Central memory CD8-positive, alpha-beta T cell (primary cell): ENCODE results near the gene FSTL4.

Source experiments
- ATAC-seq: fragments of 150-1000 bp; cut with Tn5 transposase; replicated peaks from 2 replicates; pipeline ENCODE4 v1.10.0; 2022; ENCODE audit warnings: mild to moderate bottlenecking, moderate FRiP score, moderate number of reproducible peaks; ENCODE audit not compliant: poor library complexity, severe bottlenecking; ENCODE audit errors: extremely low read depth
- DNase-seq, 2 donors: peaks; one replicate each; pipeline ENCODE4 v3.0.0; 2021; ENCODE audit warnings: low spot score in 2 of 2
- H3K27ac Mint-ChIP-seq: one replicate; pipeline ENCODE4 v1.8.0; 2022; ENCODE audit warnings: low read depth, mild to moderate bottlenecking, moderate library complexity, mixed read lengths
- H3K27me3 Mint-ChIP-seq: one replicate; pipeline ENCODE4 v1.8.0; 2022; ENCODE audit warnings: mixed read lengths
- H3K36me3 Mint-ChIP-seq: one replicate; pipeline ENCODE4 v1.8.0; 2022; ENCODE audit warnings: mild to moderate bottlenecking, moderate library complexity, mixed read lengths; ENCODE audit not compliant: insufficient read depth
- H3K4me1 Mint-ChIP-seq: one replicate; pipeline ENCODE4 v1.8.0; 2022; ENCODE audit warnings: mixed read lengths
- H3K4me3 Mint-ChIP-seq: one replicate; pipeline ENCODE4 v1.8.0; 2022; ENCODE audit warnings: mild to moderate bottlenecking, moderate library complexity, mixed read lengths
- H3K9me3 Mint-ChIP-seq: one replicate; pipeline ENCODE4 v1.8.0; 2022; ENCODE audit warnings: mixed read lengths

FSTL4 gene

DNA sequence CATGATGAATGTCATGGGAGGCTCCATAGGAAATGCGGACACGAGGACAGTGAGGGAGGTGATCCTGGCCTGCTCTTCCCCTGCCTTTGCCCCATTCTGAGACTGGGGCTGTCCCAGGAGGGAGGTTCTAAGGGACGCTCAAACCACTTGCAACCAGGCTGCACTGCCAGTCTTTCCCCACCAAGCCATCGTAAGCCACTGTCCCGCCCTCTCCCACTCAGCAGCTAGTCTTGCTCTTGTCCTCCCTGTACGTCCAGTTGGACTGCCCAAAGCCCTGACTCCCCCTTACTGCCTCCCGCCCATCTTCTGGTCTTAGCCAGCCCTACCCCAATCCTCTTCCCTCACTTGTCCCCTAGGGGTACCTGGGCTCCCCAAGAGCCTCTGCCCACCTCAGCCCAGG lies 115.7 kb downstream of the FSTL4 start:
- Mint-ChIP-seq H3K27ac (no peak overlapping the region), H3K9me3 (no peaks in the 10 kb centered on the region), H3K36me3 (no peaks in the 10 kb centered on the region), H3K4me3 (no peak overlapping the region), H3K4me1 (no peaks in the 10 kb centered on the region), H3K27me3 (peaks cover 60% of the 10 kb centered on the region)
- no peak for DNase-seq
- ATAC-seq, result no peak

GRCh38 chr5:133494923-133495246 lies 117.5 kb downstream of the FSTL4 start:
- no peak overlapping the region for H3K4me3 Mint-ChIP-seq
- H3K27me3 Mint-ChIP-seq, result peaks cover 54% of the 10 kb centered on the region
- no peaks in the 10 kb centered on the region for H3K9me3 Mint-ChIP-seq
- DNase-seq (no peak), ATAC-seq (no peak)
- H3K27ac Mint-ChIP-seq, result no peak overlapping the region
- no peaks in the 10 kb centered on the region for H3K36me3 Mint-ChIP-seq
- no peaks in the 10 kb centered on the region for H3K4me1 Mint-ChIP-seq

DNA sequence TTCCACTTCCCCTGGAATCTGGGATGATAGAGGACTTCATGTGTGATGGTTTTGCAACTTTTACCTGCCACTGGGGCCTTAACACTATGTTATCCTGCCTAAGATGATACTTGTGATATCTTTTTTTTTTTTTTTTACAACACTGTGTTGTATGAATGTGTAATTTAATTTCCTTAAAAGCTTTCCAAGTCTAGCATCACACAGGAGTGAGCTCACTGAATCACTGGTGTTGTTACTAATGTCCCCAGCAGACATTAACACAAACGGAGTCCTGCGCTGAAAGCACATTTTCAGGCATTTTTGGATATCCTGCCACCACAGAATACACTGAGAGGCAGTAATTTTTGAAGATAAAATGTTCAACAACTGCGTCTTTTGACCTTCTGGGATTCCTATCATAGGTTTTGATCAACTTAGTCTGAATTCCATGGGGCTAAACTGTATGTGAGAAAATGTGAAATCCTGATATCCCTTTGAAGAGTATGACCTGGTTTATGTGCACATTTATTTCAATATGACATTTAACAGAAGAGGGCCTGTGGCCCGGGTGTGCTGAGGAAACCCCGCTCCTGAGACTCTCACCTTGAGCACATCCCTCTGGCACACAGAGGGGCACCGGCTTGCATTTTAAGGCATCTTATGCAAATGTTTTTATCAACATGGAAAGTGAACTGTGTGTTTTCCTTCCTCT lies 118.0 kb downstream of the FSTL4 start:
- ATAC-seq, result no peak
- H3K4me1 Mint-ChIP-seq, result no peaks in the 10 kb centered on the region
- H3K4me3 Mint-ChIP-seq, result no peak overlapping the region
- no peaks in the 10 kb centered on the region for H3K9me3 Mint-ChIP-seq
- no peaks in the 10 kb centered on the region for H3K36me3 Mint-ChIP-seq
- H3K27me3 Mint-ChIP-seq, result peaks cover 49% of the 10 kb centered on the region
- DNase-seq, result no peak
- H3K27ac Mint-ChIP-seq, result no peak overlapping the region

DNA sequence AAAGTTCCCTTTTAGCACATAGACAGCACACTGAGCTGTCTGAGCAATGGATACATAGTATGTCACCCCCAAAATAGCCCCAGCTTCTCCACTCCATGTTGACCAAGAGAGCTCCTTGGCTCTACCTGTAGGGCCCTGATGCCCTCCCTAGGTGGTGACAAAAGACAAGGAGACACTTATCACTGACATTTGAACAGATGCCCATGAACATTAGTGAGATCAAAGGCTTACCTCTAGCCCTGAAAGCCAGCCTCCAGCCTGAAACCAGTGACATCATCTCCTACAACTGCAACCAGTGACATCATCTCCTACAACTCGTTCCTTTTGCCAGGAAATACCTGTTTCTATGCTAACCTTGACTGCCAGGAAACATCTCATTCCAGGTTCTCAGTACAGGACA lies 122.7 kb downstream of the FSTL4 start:
- ATAC-seq (no peak), DNase-seq (no peak)
- H3K27ac Mint-ChIP-seq, result no peak overlapping the region
- peaks cover 26% of the 10 kb centered on the region for H3K27me3 Mint-ChIP-seq
- no peak overlapping the region for H3K4me3 Mint-ChIP-seq
- H3K9me3 Mint-ChIP-seq, result no peaks in the 10 kb centered on the region
- no peaks in the 10 kb centered on the region for H3K4me1 Mint-ChIP-seq
- no peaks in the 10 kb centered on the region for H3K36me3 Mint-ChIP-seq

DNA sequence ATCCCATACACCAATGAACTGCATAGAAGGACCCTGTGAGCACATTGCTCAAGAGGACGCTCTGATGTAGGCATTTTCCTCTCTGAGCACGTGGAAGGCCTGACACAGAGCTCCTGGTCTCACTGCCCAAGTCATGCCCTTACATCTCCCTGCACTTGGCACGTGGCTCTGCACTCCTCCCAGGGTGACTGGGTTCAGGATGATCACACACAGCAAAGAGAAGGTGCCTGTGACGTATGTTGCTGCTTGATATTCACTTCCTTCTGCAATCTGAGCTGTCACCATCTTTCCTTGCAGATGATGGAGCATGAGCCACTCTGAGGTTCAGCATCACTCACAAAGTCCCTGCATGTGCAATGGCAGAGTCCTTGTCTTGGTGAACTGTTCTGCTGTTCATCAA lies 125.2 kb downstream of the FSTL4 start:
- H3K36me3 Mint-ChIP-seq, result no peaks in the 10 kb centered on the region
- H3K27ac Mint-ChIP-seq, result no peak overlapping the region

GRCh38 chr5:133485468-133485867 lies 126.9 kb downstream of the FSTL4 start:
- Mint-ChIP-seq H3K27ac (no peak overlapping the region), H3K4me1 (no peaks in the 10 kb centered on the region), H3K36me3 (no peaks in the 10 kb centered on the region), H3K9me3 (no peaks in the 10 kb centered on the region), H3K4me3 (no peak overlapping the region), H3K27me3 (peaks cover 20% of the 10 kb centered on the region)
- no peak for DNase-seq
- ATAC-seq, result no peak

More for the DNA sequence above, 125.2 kb downstream of the FSTL4 start:
- ATAC-seq (no peak), DNase-seq (no peak)
- Mint-ChIP-seq H3K9me3 (no peaks in the 10 kb centered on the region), H3K27me3 (peaks cover 24% of the 10 kb centered on the region), H3K4me1 (no peaks in the 10 kb centered on the region), H3K4me3 (no peak overlapping the region)

DNA sequence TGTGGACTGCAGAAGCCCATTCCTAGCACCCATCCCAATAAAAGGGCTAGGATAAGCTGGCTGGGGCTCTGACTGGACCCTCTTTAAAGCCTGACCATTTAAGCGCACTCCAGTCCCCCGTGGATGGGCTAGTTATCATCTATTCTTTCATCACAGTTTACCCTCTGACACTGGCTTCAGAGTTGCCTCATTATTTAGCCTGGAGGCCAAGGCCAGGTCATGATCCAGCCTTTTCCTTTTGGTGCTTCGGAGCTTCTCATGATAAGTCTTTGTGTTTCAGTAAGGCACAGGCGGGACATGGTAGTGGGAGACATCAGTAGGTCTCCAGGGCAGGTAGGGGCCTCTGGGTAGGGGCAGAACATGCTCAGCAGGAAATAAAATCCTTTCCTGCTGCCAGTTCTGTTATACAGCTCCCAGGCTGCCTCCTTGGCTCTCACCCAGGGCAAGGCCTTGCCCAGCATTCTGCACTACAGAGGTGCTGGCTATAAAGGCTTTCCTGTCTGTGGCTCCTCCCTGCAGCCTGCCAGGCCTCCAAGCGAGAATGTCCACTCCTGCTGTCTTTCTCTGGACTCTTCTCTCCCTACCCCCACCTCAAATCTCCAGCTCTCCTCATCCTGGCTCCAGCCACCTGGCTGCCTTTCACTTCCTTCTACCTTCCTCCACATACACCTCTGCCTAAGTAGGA lies 128.8 kb downstream of the FSTL4 start:
- H3K4me1 Mint-ChIP-seq, result no peaks in the 10 kb centered on the region
- ATAC-seq, result no peak
- H3K36me3 Mint-ChIP-seq, result no peaks in the 10 kb centered on the region

GRCh38 chr5:133482028-133482427 lies 130.3 kb downstream of the FSTL4 start:
- Mint-ChIP-seq H3K36me3 (peaks cover 3% of the 10 kb centered on the region), H3K4me1 (no peaks in the 10 kb centered on the region), H3K27me3 (peaks cover 36% of the 10 kb centered on the region), H3K9me3 (no peaks in the 10 kb centered on the region), H3K4me3 (no peak overlapping the region), H3K27ac (no peak overlapping the region)
- DNase-seq (no peak), ATAC-seq (no peak)

More for the DNA sequence above, 128.8 kb downstream of the FSTL4 start:
- Mint-ChIP-seq H3K27me3 (peaks cover 25% of the 10 kb centered on the region), H3K4me3 (no peak overlapping the region), H3K27ac (no peak overlapping the region), H3K9me3 (no peaks in the 10 kb centered on the region)
- DNase-seq, result no peak

GRCh38 chr5:133480866-133481265 lies 131.5 kb downstream of the FSTL4 start:
- no peak overlapping the region for H3K4me3 Mint-ChIP-seq
- no peak overlapping the region for H3K27ac Mint-ChIP-seq
- no peaks in the 10 kb centered on the region for H3K9me3 Mint-ChIP-seq
- DNase-seq (no peak), ATAC-seq (no peak)
- H3K27me3 Mint-ChIP-seq, result peaks cover 26% of the 10 kb centered on the region
- no peaks in the 10 kb centered on the region for H3K4me1 Mint-ChIP-seq
- H3K36me3 Mint-ChIP-seq, result peaks cover 3% of the 10 kb centered on the region

GRCh38 chr5:133480366-133480765 lies 132.0 kb downstream of the FSTL4 start:
- no peak overlapping the region for H3K4me3 Mint-ChIP-seq
- DNase-seq (no peak), ATAC-seq (no peak)
- H3K27me3 Mint-ChIP-seq, result peaks cover 24% of the 10 kb centered on the region
- no peaks in the 10 kb centered on the region for H3K4me1 Mint-ChIP-seq
- H3K9me3 Mint-ChIP-seq, result no peaks in the 10 kb centered on the region
- no peak overlapping the region for H3K27ac Mint-ChIP-seq
- H3K36me3 Mint-ChIP-seq, result peaks cover 3% of the 10 kb centered on the region

DNA sequence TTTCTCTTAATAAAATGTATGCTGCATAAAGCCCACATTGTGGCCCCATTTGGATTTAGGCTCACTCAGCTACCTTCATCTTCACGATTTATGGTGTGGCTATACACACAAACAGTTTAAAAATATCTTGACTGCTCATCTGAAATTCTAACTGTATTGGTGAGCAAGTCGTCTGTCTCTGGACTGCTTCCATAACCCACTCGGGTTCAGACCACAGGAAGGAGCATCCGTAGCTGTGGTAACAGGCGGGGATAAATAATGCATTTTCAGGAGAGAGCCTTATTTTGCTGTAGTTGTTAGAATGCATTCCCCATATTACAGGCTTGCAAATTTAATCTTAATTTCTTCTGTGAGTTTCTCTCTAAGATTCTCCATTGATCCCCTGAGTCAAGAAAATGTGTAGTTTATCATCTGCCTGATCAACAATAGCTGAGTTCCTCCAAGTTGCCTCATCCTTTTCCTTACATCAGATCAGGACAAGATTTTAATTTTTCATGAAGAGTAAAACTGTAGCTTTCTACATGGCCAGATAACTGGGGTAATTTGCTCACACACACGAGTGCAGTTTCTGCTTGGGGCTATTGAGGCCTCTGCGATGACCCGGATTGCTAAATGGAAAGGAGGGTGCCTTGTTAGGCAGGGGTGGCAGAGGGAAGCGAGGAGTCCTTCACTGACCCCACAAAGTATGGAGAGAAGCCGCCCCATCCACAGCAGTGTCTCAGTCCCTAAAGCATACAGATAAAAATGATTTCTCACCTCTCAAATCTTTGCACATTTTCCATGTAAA lies 133.9 kb downstream of the FSTL4 start:
- H3K36me3 Mint-ChIP-seq, result peaks cover 3% of the 10 kb centered on the region
- no peaks in the 10 kb centered on the region for H3K9me3 Mint-ChIP-seq
- H3K27ac Mint-ChIP-seq, result no peak overlapping the region
- no peaks in the 10 kb centered on the region for H3K4me1 Mint-ChIP-seq
- no peak overlapping the region for H3K4me3 Mint-ChIP-seq
- ATAC-seq (no peak), DNase-seq (no peak)
- H3K27me3 Mint-ChIP-seq, result peaks cover 44% of the 10 kb centered on the region

GRCh38 chr5:133475986-133476385 lies 136.4 kb downstream of the FSTL4 start:
- Mint-ChIP-seq H3K27ac (no peak overlapping the region), H3K4me1 (no peaks in the 10 kb centered on the region), H3K9me3 (no peaks in the 10 kb centered on the region), H3K4me3 (no peak overlapping the region), H3K27me3 (peaks cover 61% of the 10 kb centered on the region), H3K36me3 (peaks cover 3% of the 10 kb centered on the region)
- ATAC-seq (no peak), DNase-seq (no peak)
